Smooth muscle cell of the pulmonary artery (primary cell): ENCODE results near the gene DCP1A. TPM values are rescaled to one million over a fixed set of nuclear protein-coding genes. Genes with fewer than 3 reads are reported as not detected.

Experiments used
- total RNA-seq: library from RNA; depleted of rRNA; stranded (reverse); fragments of >200 nt; gene quantifications from 2 replicates; pipeline ENCODE4 v1.2.3, GENCODE V29; 2014

Gene DCP1A
- 13.1 and 15.1 TPM in 2 replicates for total RNA-seq

GRCh38 chr3:53347261-53348064 lies at the start of gene DCP1A:
DCP1A (minus strand) TSS chr3:53347543; CDS start chr3:53347517, 26 bp downstream.

GRCh38 chr3:53255775-53256703 lies 91.3 kb downstream of the DCP1A start, which contains the start of gene TKT:
TKT (minus strand) TSS chr3:53256022; CDS start chr3:53255942, 80 bp downstream.

Other genes with a start within 250 kb of the DCP1A start
- 16.4 and 23.6 TPM in 2 replicates for gene RFT1, start 217.1 kb downstream of the DCP1A start, total RNA-seq
- 6.8 and 9.7 TPM in 2 replicates for gene PRKCD, start 186.3 kb downstream of the DCP1A start, total RNA-seq
- 467 and 693 TPM in 2 replicates for gene TKT, start 91.5 kb downstream of the DCP1A start, total RNA-seq
- 0.07 and 0.46 TPM in 2 replicates for gene CACNA1D, start 147.1 kb upstream of the DCP1A start, total RNA-seq